ENCODE measurements around the gene SNX17. TPM values are rescaled to one million over a fixed set of nuclear protein-coding genes. Genes with fewer than 3 reads are reported as not detected.

SNX17 gene
- total RNA-seq = 10 to 100 TPM; 47.2 to 91.5 (median 56.3) TPM

GRCh38 chr2:27370026-27370815, at the start of gene SNX17, which contains the start of gene EIF2B4:
SNX17 (plus strand) TSS chr2:27370616; CDS start chr2:27370744, 128 bp downstream.
EIF2B4 (minus strand) TSS chr2:27370338; CDS start chr2:27370314, 24 bp downstream.
- peak; percentile 53 to 81 (median 74) for TF ChIP-seq CTCF (IDR thresholded peaks at IDR 0.05 in 4 of 5, conservative IDR thresholded peaks at IDR 0.05 in 1 of 5)
- peak; percentile 68 to 81 for TF ChIP-seq POLR2A (IDR thresholded peaks at IDR 0.05)
- H3K4me3 ChIP-seq = peak within 1 kb of the TSS; percentile 96 to 100 (median 98)
- H3K27me3 ChIP-seq = no peaks in the 10 kb centered on the region
- H3K9me3 ChIP-seq = no peaks in the 10 kb centered on the region
- peaks cover 3 to 68% of the 10 kb centered on the region in 2 donors for H3K36me3 ChIP-seq
- H3K27ac ChIP-seq = peak within 1 kb of the TSS; percentile 94 to 98 (median 96)
- DNase-seq = peak; percentile 99
- in situ Hi-C loops (cut with MboI; ENCODE audit: low sequenced_read_pairs in 4 of 4) = no loop called here
- peaks cover 28 to 35% of the 10 kb centered on the region in 2 donors for H3K4me1 ChIP-seq
- intact Hi-C loops (cut with DNase I; ENCODE audit: low total_unique reads) = loop anchor here (1.0 to 10.0 kb wide), 4 partner anchors 10 to 285 kb away; partner anchors contain the start of genes KHK and ZNF513
- peak; percentile 92 to 93 for ATAC-seq

- Histone ChIP-seq H3K4me1 (peaks cover 46 to 56% of the 10 kb centered on the region in 2 donors), H3K27ac (peak overlapping the region; percentile 95 to 100 (median 98)), H3K27me3 (no peaks in the 10 kb centered on the region), H3K9me3 (no peaks in the 10 kb centered on the region), H3K36me3 (peaks cover 0 to 4% of the 10 kb centered on the region in 2 donors), H3K4me3 (peak overlapping the region in 2 of 4 donors; percentile 80 to 82)
- peak; percentile 59 to 77 (median 63) for TF ChIP-seq CTCF (IDR thresholded peaks at IDR 0.05 in 4 of 5, conservative IDR thresholded peaks at IDR 0.05 in 1 of 5)
- peak; percentile 78 to 82 for TF ChIP-seq POLR2A (IDR thresholded peaks at IDR 0.05)
- intact Hi-C loops (cut with DNase I; ENCODE audit: low total_unique reads) (loop anchor here (2.0 kb wide), 1 partner anchor 38 kb away; the partner anchor contains the start of gene TRIM54), in situ Hi-C loops (cut with MboI; ENCODE audit: low sequenced_read_pairs in 4 of 4) (no loop called here)
- DNase-seq (peak; percentile 91 to 99), ATAC-seq (peak; percentile 64 to 70)
Observed at GRCh38 chr2:27320958-27321543, 49.4 kb upstream of the SNX17 start.

GRCh38 chr2:27322301-27322765, 48.1 kb upstream of the SNX17 start:
- peaks cover 0 to 17% of the 10 kb centered on the region in 2 donors for H3K36me3 ChIP-seq
- peak overlapping the region; percentile 80 to 89 (median 82) for H3K4me3 ChIP-seq
- peaks cover 39 to 44% of the 10 kb centered on the region in 2 donors for H3K4me1 ChIP-seq
- DNase-seq = peak in 1 of 2 donors; percentile 73
- in situ Hi-C loops (cut with MboI; ENCODE audit: low sequenced_read_pairs in 4 of 4) (no loop called here), intact Hi-C loops (cut with DNase I; ENCODE audit: low total_unique reads) (loop anchor here (1.0 to 2.0 kb wide), 2 partner anchors 48 to 58 kb away; partner anchors contain the start of genes EIF2B4, SNX17 and ZNF513)
- peak overlapping the region; percentile 95 to 100 (median 98) for H3K27ac ChIP-seq
- no peaks in the 10 kb centered on the region for H3K27me3 ChIP-seq
- no peak for TF ChIP-seq CTCF (IDR thresholded peaks at IDR 0.05 in 4 of 5, conservative IDR thresholded peaks at IDR 0.05 in 1 of 5)
- no peak for TF ChIP-seq POLR2A (IDR thresholded peaks at IDR 0.05)
- no peaks in the 10 kb centered on the region for H3K9me3 ChIP-seq
- peak; percentile 6 to 9 for ATAC-seq

- intact Hi-C loops (cut with DNase I; ENCODE audit: low total_unique reads) = loop anchor here (1.0 to 2.0 kb wide), 3 partner anchors 33 to 58 kb away; partner anchors contain the start of genes EIF2B4, GTF3C2, SNX17 and ZNF513
Observed at GRCh38 chr2:27322766-27323595, 47.4 kb upstream of the SNX17 start, which contains the start of gene MPV17. MPV17 (minus strand) TSS chr2:27323097; CDS start chr2:27322517, 580 bp downstream.

More at GRCh38 chr2:27322766-27323595, 47.4 kb upstream of the SNX17 start, which contains the start of gene MPV17:
- peaks cover 0 to 24% of the 10 kb centered on the region in 2 donors for H3K36me3 ChIP-seq
- H3K4me3 ChIP-seq = peak within 1 kb of the TSS; percentile 80 to 89 (median 82)
- in situ Hi-C loops (cut with MboI; ENCODE audit: low sequenced_read_pairs in 4 of 4) = no loop called here
- DNase-seq (peak; percentile 93 to 96), ATAC-seq (peak; percentile 60 to 61)
- H3K4me1 ChIP-seq = peaks cover 37 to 40% of the 10 kb centered on the region in 2 donors
- peak; percentile 86 to 91 for TF ChIP-seq POLR2A (IDR thresholded peaks at IDR 0.05)
- peak in 1 of 5 experiments; percentile 20 for TF ChIP-seq CTCF (IDR thresholded peaks at IDR 0.05 in 4 of 5, conservative IDR thresholded peaks at IDR 0.05 in 1 of 5)
- no peaks in the 10 kb centered on the region for H3K27me3 ChIP-seq
- H3K27ac ChIP-seq = peak within 1 kb of the TSS; percentile 95 to 100 (median 98)
- no peaks in the 10 kb centered on the region for H3K9me3 ChIP-seq

Measured in gastrocnemius medialis (tissue), 4 donors.